Measurements from ENCODE around the gene PAPOLA.
"Not testable (repeated sequence)": the region's sequence is repeated elsewhere in the genome, so short reads cannot be mapped to it uniquely, and the experiment has no call there.

The PAPOLA gene

DNA sequence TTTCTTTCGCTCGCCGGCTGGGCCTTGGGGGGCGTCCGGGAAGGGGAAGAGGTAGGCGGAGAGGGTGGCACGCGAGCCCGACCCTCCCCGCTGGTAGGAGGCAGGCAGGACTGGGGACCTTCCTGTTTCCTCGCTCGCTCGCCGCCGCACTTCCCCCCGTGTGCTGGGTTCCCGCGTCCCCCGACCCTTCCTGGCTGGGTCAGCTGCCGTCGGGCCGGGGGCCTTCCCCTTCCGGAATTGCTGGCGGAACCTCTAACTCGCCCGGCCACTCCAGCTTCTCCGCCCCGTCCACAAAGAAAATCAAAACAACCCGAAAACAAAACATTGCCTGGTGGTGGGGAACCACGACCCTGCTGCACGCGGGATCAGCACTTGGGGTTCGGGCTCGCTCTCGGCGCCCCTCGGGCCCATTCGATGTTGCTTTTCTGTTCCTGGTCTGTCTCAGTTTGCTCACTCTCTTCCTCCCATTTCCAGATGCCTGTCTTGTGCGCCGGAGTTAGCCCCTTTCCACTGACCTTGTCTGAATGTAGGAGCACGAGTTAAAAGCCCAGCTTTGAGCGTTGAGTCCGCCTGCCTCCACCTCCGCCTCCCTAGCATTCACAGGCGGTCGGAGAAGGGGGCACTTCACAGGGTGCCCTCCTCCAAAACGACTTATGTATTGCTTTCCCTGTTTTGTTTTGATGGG, 581 bp downstream of the PAPOLA start:
- peak; percentile 2 for DNase-seq

DNA sequence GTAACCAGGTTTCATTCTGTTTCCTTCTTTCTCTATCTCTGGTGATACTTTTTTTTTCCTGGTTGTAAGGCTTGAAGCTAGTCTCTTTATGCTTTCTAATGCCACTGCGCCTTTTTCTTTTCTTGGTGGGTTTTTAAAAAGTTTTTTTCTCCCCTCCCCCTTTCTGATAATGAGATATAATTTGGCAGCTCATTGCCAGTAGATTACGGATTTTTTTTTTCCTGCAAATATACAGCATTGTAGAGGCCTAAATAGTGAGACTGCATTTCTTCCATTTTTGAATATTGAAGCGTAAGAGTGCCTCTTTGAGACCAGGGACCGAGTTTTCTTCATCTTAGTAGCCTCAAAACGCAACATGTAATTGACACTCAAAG, 1.1 kb downstream of the PAPOLA start:
- DNase-seq, result no peak

DNA sequence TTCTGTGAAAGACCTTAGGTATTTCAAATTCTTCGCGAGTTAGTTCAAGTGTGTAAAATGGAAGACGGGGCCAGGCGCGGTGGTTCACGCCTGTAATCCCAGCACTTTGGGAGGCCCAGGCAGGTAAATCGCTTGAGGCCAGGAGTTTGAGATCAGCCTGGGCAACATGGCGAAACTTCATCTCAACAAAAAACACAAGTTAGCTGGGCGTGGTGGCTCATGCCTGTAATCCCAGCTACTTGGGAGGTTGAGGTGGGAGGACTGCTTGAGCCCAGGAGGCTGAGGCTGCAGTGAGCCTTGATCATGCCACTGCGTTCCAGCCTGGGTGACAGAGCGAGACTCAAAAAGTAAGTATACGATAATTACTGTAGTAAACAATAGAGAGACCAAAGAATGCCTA, 2.2 kb downstream of the PAPOLA start:
- not testable (repeated sequence) for DNase-seq

DNA sequence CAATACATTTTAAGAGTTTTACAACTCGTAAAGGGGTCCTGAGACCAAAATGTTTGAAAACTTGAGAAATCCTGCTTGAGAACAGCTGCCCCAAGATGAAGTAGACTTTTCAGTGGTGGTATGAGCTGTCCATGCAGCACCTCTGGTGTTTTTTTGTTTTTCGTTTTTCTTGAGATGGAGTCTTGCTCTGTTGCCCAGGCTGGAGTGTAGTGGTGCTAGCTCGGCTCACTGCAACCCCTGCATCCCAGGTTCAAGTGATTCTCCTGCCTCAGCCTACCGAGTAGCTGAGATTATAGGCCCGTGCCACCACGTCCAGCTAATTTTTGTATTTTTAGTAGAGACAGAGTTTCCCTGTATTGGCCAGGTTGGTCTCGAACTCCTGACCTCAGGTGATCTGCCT, 5.5 kb downstream of the PAPOLA start:
- DNase-seq, result no peak

DNA sequence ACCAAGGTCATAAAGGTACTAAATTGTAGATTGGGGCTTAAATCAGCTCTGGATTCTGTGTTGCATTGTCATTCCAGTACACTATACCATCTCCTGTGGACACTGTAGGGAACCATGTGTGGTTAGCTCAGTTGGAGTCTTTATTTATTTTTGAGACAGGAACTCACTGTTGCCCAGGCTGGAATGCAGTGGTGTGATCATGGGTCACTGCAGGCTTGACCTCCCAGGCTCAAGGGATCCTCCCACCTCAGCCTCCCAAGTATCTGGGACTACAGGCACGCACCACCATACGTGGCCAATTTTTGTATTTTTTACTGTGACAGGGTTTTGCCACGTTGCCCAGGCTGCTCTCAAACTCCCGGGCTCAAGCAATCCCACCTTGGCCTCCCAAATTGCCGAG, 6.7 kb downstream of the PAPOLA start:
- no peak for DNase-seq

DNA sequence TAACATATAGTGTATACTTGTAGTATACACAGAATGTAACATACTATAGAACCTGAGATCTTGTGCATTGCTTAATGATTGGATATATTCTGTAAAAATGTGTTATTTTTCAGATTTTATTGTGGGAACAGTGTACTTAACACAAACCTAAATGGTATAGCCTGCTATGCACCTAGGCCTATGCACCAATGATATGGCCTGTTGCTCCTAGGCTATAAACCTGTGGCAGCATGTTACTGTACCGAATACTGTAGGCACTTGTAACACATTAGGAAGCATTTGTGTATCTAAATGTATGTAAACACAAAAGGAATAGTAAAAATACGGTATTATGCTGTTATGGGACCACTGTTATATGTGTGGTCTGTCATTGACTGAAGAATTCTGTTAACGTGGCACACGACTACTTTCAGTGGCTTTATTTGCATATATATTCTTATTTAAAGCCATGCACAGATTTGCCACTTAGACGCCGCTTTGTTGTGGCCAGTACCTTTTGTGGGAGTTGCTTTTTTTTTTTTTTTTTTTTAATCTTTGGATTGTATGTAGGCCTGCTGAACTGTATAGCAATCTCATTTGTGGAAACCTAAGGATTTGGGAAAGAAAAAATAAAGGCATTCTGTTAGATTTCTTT, 7.4 kb downstream of the PAPOLA start:
- no peak for DNase-seq

DNA sequence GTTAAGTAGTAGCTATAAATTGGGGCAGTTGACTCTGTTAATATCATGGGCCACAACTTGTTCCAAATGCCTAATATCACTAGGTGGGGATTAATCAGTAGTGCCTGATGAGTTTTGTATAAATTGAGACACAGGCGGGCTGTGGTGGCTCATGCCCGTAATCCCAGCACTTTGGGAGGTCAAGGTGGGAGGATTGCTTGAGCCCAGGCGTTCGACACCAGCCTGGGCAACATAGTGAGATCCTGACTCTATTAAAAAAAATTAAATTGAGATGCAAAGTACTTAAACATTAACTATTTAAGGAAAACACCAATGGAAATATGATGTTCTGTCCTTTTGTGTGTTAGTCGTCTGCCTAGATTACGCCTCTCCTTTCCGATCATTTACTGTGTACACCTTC, 9.0 kb downstream of the PAPOLA start:
- no peak for DNase-seq

DNA sequence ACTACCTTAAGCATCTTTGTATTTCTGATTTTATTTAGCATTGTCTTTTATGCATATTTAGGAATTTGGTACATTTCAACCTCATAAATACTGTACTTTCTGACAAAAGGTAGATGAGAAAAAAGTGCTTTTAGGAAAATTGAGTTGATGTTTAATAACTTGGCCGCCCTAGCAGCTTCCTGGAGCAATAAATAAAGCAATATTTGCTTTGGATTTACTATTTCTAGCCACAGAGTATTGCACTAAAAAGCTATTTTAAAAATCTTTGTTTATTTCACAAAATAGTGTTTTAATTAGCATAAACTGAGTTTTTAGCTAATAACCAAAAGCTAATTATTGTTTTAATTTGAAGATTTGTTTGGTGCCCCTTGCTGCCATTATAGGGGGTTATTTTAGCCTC, 9.5 kb downstream of the PAPOLA start:
- no peak for DNase-seq

DNA sequence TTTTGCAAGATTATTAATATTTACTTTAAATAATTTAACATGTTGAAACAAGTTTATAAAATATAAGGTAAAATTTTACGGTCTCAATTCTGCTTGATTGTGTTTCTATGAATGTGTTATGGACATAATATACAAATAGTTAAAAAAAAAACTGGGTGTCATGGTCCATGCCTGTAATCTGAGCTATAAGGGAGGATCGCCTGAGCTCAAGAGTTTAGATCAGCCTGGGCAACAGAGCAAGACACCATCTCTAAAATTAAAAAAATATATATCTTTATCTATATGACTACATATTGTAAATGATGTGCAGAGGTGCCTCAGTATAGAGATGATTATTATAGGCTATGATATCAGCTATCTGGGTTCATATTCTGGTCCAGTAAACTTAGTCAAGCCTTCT, 9.9 kb downstream of the PAPOLA start:
- DNase-seq, result no peak

DNA sequence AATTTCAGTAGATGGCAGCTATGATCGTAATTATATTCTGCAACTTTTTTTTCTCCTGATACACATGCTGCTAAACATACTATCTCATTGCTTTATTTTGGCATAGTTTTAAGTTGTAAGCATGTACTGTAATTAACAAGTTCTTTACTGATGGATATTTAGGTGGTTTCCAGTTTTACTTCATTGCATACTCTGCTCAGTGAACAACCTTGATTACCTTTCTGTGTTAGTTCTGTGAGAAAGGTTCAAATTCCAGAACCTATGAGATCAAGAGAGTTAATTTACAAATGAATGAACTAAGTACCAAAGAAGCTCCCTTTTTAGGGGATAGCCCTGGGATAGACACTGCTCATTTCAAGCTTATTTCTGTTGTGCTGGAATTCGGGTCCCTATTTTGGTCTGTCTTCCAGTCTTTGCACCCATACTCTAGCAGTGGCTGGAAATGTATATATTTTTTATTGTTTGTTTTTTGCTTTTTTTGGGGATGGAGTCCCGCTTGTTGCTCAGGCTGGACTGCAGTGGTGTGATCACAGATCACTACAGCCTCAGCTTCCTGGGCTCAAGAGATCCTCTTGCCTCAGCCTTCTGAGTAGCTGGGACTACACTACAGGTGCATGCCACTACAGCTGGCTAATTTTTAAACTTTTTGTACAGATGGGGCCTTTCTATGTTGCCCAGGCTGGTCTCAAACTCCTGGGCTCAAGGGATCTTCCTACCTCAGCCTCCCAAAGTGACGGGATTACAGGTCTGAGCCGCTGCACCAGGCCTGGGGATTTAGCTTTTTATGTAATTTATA, 10.6 kb downstream of the PAPOLA start:
- DNase-seq, result no peak

DNA sequence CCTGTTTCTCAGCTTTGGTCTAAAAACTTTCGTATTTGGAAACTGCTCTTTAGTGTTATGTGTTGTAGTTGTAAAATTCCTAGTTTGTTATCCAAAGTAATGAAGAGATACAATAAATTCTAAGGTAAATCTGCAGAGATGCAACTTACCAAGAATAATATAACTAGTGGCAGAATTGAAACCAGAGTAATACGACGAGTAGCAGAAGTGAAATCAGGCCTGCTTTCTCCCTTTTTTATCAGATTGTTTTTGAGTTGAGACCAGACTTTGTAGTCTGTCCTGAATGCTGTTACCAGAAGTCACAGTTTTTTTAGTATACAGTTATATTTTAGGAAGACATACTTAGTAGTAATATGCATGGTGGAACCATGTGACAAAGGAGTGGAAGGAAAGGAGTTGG, 12.5 kb downstream of the PAPOLA start:
- DNase-seq, result no peak

DNA sequence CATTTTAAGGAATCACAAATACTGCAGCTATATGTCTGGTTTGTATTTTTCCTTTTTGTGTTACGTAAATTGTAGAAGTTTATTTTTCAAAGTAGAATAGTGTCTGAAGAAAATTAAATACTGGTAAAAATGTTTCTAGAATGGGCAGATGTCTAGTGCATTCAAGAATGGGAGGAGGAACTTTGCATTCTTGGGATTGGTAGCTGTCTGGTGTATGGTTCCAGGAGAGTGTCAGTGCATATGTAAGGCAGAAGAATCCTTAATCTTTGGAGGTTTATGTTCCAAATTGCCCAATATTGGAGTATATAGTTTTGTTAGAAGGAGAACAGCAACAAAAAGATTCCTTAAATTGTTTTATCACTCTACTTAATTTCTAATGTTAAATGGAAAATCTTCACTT, 13.5 kb downstream of the PAPOLA start:
- peak; percentile 17 for DNase-seq

DNA sequence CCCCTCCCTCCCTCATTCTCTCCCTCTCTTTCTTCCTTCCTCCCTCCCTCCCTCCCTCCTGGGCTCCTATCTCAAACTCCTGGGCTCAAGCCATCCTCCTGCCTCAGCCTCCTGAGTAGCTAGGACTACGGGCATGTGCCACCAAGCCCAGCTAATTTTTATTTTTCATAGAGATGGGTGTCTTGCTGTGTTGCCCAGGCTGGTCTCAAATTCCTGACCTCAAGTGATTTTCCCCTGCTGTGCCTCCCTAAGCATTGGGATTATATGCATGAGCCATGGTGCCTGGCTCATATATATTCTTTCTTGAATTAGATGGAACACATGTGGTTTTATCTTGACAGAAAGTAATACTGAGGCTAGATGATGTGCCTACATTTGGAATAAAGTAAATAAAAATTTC, 14.2 kb downstream of the PAPOLA start:
- no peak for DNase-seq

DNA sequence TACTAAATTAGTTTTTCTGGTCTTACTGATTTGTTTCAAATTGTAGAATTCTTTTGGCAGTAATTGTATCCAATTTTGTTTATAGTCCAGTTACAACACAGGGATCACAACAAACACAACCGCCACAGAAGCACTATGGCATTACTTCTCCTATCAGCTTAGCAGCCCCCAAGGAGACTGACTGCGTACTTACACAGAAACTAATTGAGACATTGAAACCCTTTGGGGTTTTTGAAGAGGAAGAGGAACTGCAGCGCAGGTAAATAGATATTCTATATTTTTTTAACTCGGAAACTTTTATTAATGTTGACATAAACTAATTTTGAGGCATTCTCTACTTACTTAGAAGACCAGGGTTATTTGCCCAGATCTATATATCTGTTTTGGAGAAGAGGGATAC, 17.8 kb downstream of the PAPOLA start:
- no peak for DNase-seq

DNA sequence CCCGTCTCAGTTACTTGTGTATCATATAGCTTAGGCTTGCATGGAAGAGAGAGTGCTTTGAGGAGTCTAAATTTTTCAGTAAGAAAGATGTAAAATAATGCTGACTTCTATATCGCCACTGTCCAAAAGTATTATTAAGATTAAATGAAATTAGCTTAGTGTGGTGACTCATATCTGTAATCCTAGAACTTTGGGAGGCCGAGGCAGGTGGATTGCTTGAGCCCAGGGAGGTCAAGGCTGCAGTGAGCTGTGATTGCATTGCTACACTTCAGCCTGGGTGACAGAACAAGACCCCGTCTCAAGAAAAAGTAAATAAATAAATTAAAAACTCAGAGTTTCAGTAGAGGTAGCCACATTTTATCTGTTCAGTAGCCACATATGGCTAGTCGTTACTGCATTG, 23.3 kb downstream of the PAPOLA start:
- no peak for DNase-seq

DNA sequence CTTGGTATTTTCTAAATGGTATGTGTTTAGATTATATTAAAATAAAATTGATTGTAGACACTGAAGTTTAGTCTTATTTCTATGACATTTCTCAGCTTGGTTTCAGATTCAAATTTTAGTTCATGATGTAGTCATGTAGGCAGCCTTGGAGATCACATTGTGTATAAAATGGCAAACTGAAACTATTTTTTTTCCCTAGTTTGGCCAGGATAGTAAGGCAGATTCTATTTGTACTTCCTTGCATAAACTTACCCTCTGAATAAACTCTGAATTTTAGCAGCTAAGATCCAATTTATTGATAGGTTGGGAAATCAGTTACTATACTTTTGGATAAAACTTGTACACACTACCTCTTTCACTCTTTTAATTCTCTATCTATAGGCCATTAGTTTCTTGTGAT, 30.4 kb downstream of the PAPOLA start:
- no peak for DNase-seq

DNA sequence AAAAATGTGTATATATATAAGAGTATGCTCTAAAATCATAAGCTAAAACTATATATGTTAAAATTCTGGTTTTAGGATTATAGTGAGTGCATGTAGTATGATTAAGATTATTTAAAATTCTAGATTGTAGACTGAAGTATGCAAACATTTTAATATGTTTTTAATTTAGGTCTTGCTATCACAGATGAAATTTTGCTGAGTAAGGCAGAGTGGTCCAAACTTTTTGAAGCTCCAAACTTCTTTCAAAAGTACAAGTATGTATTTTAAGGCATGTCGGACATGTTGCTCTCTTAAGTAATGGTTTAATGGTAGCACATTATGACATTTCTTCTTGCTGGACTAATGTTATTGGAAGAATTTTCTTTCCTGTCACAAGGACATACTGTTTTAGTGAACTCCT, 34.6 kb downstream of the PAPOLA start:
- no peak for DNase-seq

DNA sequence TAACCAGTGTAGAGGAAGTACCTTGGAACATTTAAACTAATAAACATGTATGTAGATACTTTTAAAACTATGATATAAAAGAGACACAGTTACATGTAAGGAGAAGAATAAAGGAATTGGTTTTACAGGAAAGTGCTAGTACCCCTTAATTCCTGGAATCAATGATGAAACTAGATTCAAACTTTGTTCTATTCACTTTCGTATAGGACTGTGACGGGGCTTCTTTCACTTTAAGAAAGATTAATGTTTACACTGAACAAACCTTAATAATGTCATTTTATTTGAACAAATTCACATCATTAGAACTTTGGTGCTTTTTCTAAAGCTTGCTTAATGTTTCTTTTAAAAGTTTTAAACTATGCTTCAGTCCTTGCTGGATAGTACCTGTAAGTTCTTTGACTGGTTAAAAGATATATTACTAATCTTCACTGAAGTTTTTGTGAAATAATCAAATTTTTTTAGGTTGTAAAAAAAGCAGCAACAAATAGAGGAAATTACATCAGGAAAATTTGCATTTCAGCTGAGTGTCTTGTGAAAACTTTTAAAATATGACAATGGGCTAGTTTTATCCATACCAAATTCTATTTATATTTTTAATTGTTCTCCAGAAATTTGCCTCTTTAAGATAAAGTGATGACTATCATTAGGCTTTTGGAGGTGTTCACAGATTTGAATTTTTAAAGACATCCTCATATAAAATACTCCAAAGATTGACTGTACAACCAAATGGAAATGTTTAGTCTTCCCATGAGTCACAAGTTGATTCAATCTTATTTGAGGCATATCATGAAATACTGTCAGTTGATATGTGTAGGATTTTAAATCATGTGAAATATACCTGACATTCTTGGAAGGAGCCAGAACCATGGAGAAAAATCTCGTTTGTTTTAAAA, 36.2 kb downstream of the PAPOLA start:
- DNase-seq, result peak; percentile 12

DNA sequence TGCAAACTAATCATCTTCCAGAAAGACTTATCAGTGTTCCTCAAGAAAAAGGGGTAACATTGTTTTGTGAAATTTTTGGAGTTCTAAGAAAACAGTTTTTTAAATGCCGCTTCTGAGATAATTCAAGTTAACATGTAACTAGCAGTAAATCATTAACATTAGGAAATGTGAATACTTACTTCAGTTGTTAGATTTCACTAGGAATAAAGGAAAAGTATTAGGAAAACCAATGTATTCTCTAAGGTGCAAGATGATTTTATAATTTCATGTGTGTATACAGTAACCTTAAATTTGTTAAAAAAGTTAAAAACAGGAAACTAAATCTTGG, 36.8 kb downstream of the PAPOLA start:
- DNase-seq, result no peak

DNA sequence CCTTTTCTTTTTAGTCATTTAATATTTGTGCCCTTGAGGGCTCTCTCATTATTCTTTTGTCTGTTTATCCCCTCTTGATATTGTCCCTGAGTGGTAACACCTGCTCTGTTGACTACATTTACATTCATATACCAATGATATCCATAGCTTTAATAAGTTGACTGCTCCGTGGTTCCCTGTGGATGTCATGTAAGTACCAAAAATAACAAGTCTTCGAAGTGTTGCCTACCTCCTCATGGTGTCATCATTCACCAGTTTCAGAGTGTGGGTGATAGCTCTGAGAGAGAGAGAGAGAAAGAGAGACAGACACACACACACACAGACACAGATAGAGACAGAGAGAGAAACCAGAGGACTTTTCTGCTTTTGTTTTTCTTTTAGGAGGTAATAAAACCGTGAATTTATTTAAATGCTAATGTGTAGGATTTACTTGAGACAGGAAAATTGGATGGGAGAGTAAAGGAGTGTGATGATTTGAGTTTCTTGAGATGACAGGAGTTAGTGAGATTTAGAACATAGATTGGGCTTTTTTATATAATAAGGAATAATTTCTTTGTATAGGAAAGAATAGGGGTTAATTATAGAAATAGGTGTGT, 52.2 kb downstream of the PAPOLA start:
- no peak for DNase-seq

DNA sequence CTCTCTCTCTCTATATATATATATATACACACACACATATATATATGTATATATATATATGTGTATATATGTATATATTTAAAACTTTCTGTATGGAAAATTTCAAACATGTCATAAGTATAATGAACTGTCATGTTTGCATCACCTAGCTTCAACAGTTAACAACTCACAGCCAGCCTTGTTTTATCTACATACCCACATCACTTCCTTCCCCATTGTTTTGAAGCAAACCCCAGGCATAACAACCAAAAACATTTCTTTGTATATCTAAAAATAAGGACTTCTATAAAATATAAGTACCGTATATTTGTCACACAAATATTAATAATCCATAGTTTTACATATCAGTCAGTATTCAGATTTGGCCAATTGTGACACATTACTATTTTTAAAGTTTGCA, 57.4 kb downstream of the PAPOLA start:
- DNase-seq, result no peak

DNA sequence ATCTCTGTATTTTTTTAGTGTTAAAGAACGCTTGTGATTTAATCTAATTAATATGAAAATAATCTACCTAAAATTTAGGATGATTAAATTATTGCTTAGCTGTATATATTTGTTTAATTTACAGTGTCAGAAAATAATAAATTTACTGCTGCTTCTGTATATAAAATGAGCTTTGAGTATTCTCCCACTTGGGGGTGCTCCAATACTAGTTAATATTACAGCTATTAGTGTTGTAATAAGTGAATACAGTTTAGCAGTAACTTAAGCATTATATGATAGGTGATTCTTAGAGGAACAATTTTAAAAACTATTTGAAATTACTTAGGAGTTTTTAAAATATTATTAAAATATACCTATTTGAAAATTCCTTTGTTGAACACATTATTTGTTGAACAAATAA, 62.2 kb downstream of the PAPOLA start:
- DNase-seq, result no peak

DNA sequence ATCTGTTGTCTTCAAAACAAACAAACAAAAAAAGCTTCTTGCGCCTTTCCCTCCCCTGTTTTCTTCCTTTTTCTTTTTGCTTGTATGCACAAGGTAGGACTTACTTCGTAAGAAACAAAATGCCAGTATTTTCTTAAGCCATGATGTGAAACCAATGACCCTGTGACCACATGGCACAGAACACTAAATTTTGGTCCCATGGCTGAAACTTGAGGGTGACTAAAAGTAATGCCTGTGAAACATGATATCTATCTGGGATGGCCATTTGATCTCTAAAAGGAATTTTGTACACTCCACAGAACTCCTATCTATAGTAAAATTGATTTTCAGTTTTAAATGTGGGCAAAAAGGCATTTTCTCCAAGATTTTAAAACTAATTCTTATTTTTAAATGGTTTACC, 63.6 kb downstream of the PAPOLA start:
- DNase-seq, result no peak
